ENCODE measurements around the gene TEX30. TPM values are rescaled to one million over a fixed set of nuclear protein-coding genes. Genes with fewer than 3 reads are reported as not detected.

Gene TEX30
- total RNA-seq, 2 donors from 2014 or later, result 3.7 to 8.3 TPM

GRCh38 chr13:102777736-102778135 is 4.2 kb upstream of the TEX30 start:
- Histone ChIP-seq H3K4me1 (no peaks in the 10 kb centered on the region), H3K27ac (no peak overlapping the region), H3K27me3 (no peaks in the 10 kb centered on the region), H3K9ac (ENCODE audit: low read depth in 2 of 2, low read length in 2 of 2) (no peak overlapping the region), H3K4me3 (no peak overlapping the region), H3K36me3 (no peaks in the 10 kb centered on the region), H3K9me3 (no peaks in the 10 kb centered on the region)
- intact Hi-C loops (cut with DNase I), result loop anchor here (10.0 kb wide), 2 partner anchors 67 to 193 kb away; partner anchors contain the start of gene ERCC5
- DNase-seq, result no peak
- TF ChIP-seq, protein P1, sequence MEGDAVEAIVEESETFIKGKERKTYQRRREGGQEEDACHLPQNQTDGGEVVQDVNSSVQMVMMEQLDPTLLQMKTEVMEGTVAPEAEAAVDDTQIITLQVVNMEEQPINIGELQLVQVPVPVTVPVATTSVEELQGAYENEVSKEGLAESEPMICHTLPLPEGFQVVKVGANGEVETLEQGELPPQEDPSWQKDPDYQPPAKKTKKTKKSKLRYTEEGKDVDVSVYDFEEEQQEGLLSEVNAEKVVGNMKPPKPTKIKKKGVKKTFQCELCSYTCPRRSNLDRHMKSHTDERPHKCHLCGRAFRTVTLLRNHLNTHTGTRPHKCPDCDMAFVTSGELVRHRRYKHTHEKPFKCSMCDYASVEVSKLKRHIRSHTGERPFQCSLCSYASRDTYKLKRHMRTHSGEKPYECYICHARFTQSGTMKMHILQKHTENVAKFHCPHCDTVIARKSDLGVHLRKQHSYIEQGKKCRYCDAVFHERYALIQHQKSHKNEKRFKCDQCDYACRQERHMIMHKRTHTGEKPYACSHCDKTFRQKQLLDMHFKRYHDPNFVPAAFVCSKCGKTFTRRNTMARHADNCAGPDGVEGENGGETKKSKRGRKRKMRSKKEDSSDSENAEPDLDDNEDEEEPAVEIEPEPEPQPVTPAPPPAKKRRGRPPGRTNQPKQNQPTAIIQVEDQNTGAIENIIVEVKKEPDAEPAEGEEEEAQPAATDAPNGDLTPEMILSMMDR (IDR thresholded peaks at IDR 0.05), result no peak

- no peak overlapping the region for H3K9ac ChIP-seq (ENCODE audit: low read depth in 2 of 2, low read length in 2 of 2)
- no peaks in the 10 kb centered on the region for H3K9me3 ChIP-seq
- no peaks in the 10 kb centered on the region for H3K36me3 ChIP-seq
- no peak for DNase-seq
- TF ChIP-seq, protein P1 (IDR thresholded peaks at IDR 0.05), result no peak
- intact Hi-C loops (cut with DNase I), result loop anchor here (10.0 kb wide), 2 partner anchors 69 to 191 kb away; partner anchors contain the start of gene ERCC5
- no peak overlapping the region for H3K4me3 ChIP-seq
- H3K27ac ChIP-seq, result no peak overlapping the region
- H3K27me3 ChIP-seq, result no peaks in the 10 kb centered on the region
- no peaks in the 10 kb centered on the region for H3K4me1 ChIP-seq
Measured at GRCh38 chr13:102776271-102776670, 2.7 kb upstream of the TEX30 start.

- DNase-seq, result no peak
- TF ChIP-seq, protein P1 (IDR thresholded peaks at IDR 0.05), result no peak
- H3K27me3 ChIP-seq, result no peaks in the 10 kb centered on the region
- H3K27ac ChIP-seq, result no peak overlapping the region
- intact Hi-C loops (cut with DNase I), result loop anchor here (10.0 kb wide), 2 partner anchors 70 to 190 kb away; partner anchors contain the start of gene ERCC5
- no peaks in the 10 kb centered on the region for H3K9me3 ChIP-seq
- H3K36me3 ChIP-seq, result no peaks in the 10 kb centered on the region
- no peak overlapping the region for H3K4me3 ChIP-seq
- H3K9ac ChIP-seq (ENCODE audit: low read depth in 2 of 2, low read length in 2 of 2), result no peak overlapping the region
- H3K4me1 ChIP-seq, result no peaks in the 10 kb centered on the region
Measured at GRCh38 chr13:102774591-102775520, 1.3 kb upstream of the TEX30 start.

- Histone ChIP-seq H3K36me3 (no peaks in the 10 kb centered on the region), H3K9me3 (no peaks in the 10 kb centered on the region), H3K27ac (no peak overlapping the region), H3K4me1 (no peaks in the 10 kb centered on the region), H3K9ac (ENCODE audit: low read depth in 2 of 2, low read length in 2 of 2) (peak overlapping the region; percentile 67 to 70), H3K4me3 (peak overlapping the region; percentile 82), H3K27me3 (no peaks in the 10 kb centered on the region)
- DNase-seq, result no peak
- TF ChIP-seq, protein P1 (IDR thresholded peaks at IDR 0.05), result no peak
- intact Hi-C loops (cut with DNase I), result loop anchor here (10.0 kb wide), 2 partner anchors 71 to 189 kb away; partner anchors contain the start of gene ERCC5
Measured at GRCh38 chr13:102774214-102774568, 605 bp upstream of the TEX30 start.

DNA sequence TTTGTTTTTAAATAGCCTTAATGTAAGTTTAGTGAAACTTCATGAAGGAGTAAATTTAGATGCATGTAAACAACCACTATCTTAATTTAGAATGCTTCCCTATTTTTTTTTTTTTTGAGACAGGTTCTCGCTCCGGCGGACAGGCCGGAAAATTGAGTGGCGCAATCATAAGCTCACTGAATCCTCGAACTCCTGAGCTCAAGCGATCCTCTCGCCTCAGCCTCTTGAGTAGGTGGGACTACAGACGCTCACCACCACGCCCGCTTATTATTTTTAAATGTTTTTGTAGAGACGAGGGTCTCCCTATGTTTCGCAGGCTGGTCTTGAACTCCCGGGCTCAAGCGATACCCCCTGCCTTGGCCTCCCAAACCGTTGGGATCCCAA is 1.6 kb downstream of the TEX30 start:
- TF ChIP-seq, protein P1 (IDR thresholded peaks at IDR 0.05), result no peak
- H3K9ac ChIP-seq (ENCODE audit: low read depth in 2 of 2, low read length in 2 of 2), result no peak overlapping the region
- H3K4me1 ChIP-seq, result no peaks in the 10 kb centered on the region
- DNase-seq, result no peak
- intact Hi-C loops (cut with DNase I), result loop anchor here (10.0 kb wide), 2 partner anchors 73 to 187 kb away; partner anchors contain the start of gene ERCC5
- no peak overlapping the region for H3K27ac ChIP-seq
- no peaks in the 10 kb centered on the region for H3K36me3 ChIP-seq
- H3K9me3 ChIP-seq, result no peaks in the 10 kb centered on the region
- no peak overlapping the region for H3K4me3 ChIP-seq
- no peaks in the 10 kb centered on the region for H3K27me3 ChIP-seq

Data from colonic mucosa (tissue), 4 donors.